NCI-H1417 treated with DMSO at 0.1 percent for 48 hours (cell line): ENCODE measurements around the gene LYRM9.
"Not testable (repeated sequence)": the region's sequence is repeated elsewhere in the genome, so short reads cannot be mapped to it uniquely, and the experiment has no call there.

Experiments used
- DNase-seq: peaks from one replicate; lab custom pipeline; 2025; lab: John Stamatoyannopoulos, UW

The LYRM9 gene

DNA sequence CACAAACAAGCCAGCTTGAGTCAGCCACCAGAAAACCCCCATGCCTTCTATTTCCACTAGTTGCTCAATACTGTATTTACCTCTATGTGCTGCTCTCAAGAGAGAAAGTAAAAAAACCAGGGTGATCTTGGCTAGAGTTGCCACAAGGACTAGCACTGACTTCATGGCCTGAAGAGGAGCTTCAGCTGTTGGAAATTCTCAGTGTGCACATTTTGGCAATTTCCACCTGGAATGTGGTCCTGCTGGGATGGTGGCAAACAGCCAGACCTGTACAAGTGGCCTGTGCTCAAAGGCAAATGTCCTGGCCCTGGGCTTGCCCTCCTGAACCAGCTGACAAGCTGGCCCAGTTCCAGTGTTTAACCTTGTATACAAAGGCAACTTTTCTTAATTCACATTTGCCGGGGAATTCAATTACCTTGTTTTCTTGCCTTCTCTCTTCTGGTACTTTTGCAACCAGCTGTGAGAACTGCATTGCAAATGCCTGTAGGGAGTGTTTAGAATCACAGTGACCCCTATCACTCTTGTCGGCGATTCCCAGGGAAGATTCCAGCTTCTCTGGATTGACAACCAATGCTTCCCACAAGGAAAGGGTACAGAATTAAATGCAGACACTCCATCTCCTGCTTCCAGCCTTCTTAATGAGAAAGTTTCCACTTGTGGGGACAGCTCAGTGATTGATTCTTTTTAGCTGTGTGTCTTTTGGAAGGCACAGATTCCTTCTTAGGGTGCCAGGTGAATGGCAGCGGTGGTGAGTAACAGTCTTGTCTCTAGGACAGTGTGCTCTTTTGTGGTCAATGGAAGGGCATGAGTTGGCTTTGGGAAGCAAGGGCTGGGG is 53.4 kb downstream of the LYRM9 start:
- DNase-seq = not testable (repeated sequence)

DNA sequence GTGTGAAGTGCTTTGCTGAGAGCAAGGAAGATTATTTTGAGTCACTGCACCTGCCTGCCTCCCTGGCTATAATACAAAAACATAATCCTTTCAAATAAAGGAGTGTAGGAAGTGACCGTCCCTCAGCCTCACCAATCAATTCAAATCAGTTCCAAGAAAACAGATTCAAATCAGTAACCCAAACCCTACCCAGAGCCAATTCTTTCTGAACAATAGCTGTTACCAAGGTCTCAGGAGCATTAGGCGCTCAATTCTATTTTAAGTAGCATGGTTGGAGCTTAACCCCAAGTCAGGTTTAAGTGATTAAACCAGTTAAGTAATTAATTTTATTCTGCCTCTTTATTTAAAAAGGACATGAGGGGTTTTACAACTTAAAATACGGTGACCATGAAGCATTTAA is 54.6 kb downstream of the LYRM9 start:
- DNase-seq = not testable (repeated sequence)

DNA sequence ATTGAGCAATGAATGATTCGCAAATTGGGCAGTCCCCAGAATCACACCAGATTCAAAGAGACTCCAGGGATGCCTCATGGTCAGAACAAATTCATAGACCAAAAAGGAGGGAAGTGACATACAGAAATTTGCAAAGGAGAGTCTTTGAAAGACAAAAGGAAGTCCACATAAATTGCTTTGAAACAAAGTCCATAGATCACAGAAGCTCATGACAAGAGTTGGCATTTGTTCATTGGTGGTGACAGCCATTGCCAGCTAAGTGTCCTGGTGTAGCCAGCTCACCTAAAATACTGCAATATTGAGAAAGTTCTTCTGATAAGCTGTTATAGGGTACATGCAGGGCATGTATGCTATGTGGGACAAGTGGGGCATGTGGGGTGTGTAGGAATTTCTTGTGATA is 55.4 kb downstream of the LYRM9 start:
- DNase-seq = not testable (repeated sequence)

DNA sequence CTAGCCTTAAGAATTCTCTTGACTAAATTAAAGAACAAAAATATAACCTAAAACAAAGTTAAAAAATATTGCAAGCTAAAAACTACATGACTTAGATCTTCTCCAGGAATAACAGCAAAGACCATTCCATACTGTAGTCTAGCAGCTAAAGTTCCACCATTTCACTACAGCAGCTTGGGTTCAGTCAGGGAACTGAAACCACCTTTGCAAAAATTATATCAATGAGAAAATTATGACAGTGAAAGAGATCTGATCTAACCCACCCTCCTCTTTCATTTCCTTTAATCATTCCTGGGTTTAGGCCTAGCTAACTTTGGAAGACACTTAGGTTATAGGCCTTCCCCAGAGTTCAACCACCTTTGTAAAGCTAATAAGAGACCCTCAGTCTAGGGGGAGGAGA is 56.5 kb downstream of the LYRM9 start:
- no peak for DNase-seq

- no peak for DNase-seq
These were observed 58.6 kb downstream of the LYRM9 start for GRCh38 chr17:27834571-27834970.

- no peak for DNase-seq
These were observed 60.3 kb downstream of the LYRM9 start for GRCh38 chr17:27832831-27833230.

DNA sequence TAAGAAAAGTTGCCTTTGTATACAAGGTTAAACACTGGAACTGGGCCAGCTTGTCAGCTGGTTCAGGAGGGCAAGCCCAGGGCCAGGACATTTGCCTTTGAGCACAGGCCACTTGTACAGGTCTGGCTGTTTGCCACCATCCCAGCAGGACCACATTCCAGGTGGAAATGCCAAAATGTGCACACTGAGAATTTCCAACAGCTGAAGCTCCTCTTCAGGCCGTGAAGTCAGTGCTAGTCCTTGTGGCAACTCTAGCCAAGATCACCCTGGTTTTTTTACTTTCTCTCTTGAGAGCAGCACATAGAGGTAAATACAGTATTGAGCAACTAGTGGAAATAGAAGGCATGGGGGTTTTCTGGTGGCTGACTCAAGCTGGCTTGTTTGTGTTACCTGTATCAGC is 63.3 kb downstream of the LYRM9 start:
- not testable (repeated sequence) for DNase-seq

DNA sequence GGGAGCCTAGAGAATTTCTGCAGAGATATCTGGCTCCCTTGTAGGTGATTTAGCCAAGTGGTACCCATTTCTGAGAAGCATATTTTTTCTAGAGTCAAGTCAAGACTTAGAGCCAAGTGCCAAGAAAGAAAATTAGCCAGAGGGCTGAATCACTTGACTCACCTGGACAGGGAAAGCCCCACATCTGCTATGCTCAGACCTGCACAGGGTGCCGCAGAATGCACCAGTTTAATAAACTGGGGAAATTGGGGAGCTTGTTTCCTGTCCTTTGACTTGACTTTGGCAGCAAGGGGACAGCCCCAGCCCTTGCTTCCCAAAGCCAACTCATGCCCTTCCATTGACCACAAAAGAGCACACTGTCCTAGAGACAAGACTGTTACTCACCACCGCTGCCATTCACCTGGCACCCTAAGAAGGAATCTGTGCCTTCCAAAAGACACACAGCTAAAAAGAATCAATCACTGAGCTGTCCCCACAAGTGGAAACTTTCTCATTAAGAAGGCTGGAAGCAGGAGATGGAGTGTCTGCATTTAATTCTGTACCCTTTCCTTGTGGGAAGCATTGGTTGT is 63.9 kb downstream of the LYRM9 start:
- DNase-seq = not testable (repeated sequence)
